CD4-positive, CD25-positive, alpha-beta regulatory T cell (primary cell): ENCODE data around the gene LYZL4. TPM values are rescaled to one million over a fixed set of nuclear protein-coding genes. Genes with fewer than 3 reads are reported as not detected.

Experiments used
- ATAC-seq, 2 donors: fragments of 150-1000 bp; cut with Tn5 transposase; one replicate each; pipeline ENCODE4 v1.10.0; 2021; ENCODE audit warnings: low read depth in 2 of 2, moderate number of reproducible peaks in 2 of 2, moderate library complexity in 1 of 2
- DNase-seq, 3 donors: peaks; one replicate each; pipeline versions ENCODE4 v3.0.0 to v3.0.0-alpha.2; 2012 to 2022; ENCODE audit warnings: mixed read lengths in 1 of 3
- H3K27ac ChIP-seq: one replicate; pipeline ENCODE4 v1.7.0; 2013; ENCODE audit warnings: mild to moderate bottlenecking, low read length; ENCODE audit not compliant: insufficient read depth, poor library complexity, severe bottlenecking
- H3K27me3 ChIP-seq: one replicate; pipeline ENCODE4 v1.7.0; 2013; ENCODE audit warnings: low read length; ENCODE audit not compliant: control insufficient read depth, insufficient read depth
- H3K36me3 ChIP-seq: one replicate; pipeline ENCODE4 v1.7.0; 2013; ENCODE audit warnings: mild to moderate bottlenecking, low read length, moderate library complexity; ENCODE audit not compliant: control insufficient read depth, insufficient read depth
- H3K4me1 ChIP-seq: 2 replicates; pipeline ENCODE4 v1.7.0; 2013; ENCODE audit warnings: mild to moderate bottlenecking, low read length; ENCODE audit not compliant: insufficient read depth, control insufficient read depth, poor library complexity, severe bottlenecking
- H3K4me3 ChIP-seq: one replicate; pipeline ENCODE4 v1.7.0; 2013; ENCODE audit warnings: low read depth, mild to moderate bottlenecking, low read length, moderate library complexity
- H3K9me3 ChIP-seq, 2 experiments: 1 replicate in 1 of 2; 2 replicates in 1 of 2; pipeline ENCODE4 v1.7.0; 2013; ENCODE audit warnings: low read length in 2 of 2, mild to moderate bottlenecking in 1 of 2, moderate library complexity in 1 of 2; ENCODE audit not compliant: control insufficient read depth in 2 of 2
- H3K27ac Mint-ChIP-seq, 3 donors: one replicate each; pipeline ENCODE4 v1.8.0; 2020 to 2022; ENCODE audit warnings: mild to moderate bottlenecking in 3 of 3, mixed read lengths in 3 of 3, moderate library complexity in 2 of 3
- H3K27me3 Mint-ChIP-seq: one replicate; pipeline ENCODE4 v1.8.0; 2022; ENCODE audit warnings: mild to moderate bottlenecking, mixed read lengths
- H3K36me3 Mint-ChIP-seq: one replicate; pipeline ENCODE4 v1.8.0; 2020; ENCODE audit warnings: mixed read lengths
- H3K4me1 Mint-ChIP-seq, 4 donors: one replicate each; pipeline ENCODE4 v1.8.0; 2020 to 2022; ENCODE audit warnings: mixed read lengths in 4 of 4, mild to moderate bottlenecking in 1 of 4
- H3K4me3 Mint-ChIP-seq, 4 donors: one replicate each; pipeline ENCODE4 v1.8.0; 2020 to 2022; ENCODE audit warnings: mild to moderate bottlenecking in 4 of 4, mixed read lengths in 4 of 4, moderate library complexity in 3 of 4
- H3K9me3 Mint-ChIP-seq, 7 donors: one replicate each; pipeline ENCODE4 v1.8.0; 2020 to 2022; ENCODE audit warnings: mixed read lengths in 7 of 7, mild to moderate bottlenecking in 3 of 7, moderate library complexity in 2 of 7
- polyA plus RNA-seq, 4 donors: library from polyadenylated mRNA; unstranded; fragments of 300-500 nt; fragmentation: Illumina TruSeq; gene quantifications; one replicate each; pipeline ENCODE4 v1.2.3, GENCODE V29; 2021
- total RNA-seq: library from RNA; stranded (reverse); gene quantifications from one replicate; pipeline ENCODE4 v1.2.3, GENCODE V29; 2022

LYZL4 gene
- total and polyA plus RNA-seq, 5 donors from 2014 or later = not detected

- H3K27me3 Mint-ChIP-seq = no peaks in the 10 kb centered on the region
- ATAC-seq = no peak
Measured at GRCh38 chr3:42368861-42369260, 41.5 kb downstream of the LYZL4 start.

DNA sequence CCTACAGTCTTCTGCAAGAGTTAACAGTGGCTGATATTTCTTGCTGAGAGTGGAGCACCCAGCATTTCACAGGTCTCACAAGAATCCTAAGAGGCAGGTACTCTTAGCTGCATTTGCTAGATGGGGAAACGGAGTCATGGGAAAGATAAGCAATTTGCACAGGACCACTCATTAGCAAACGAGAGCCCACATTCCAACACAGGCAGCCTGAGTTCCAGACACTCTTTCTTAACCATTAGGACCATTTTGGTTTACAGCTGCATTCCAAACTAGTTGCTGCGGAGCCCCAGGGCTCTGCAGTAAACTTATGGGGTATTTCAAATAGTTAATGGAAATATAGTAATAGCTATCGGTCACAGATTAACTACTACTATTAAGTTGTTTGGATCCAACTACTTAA is 42.5 kb downstream of the LYZL4 start:
- H3K4me3 Mint-ChIP-seq = no peak overlapping the region
- ATAC-seq = no peak
- no peak overlapping the region for H3K27ac Mint-ChIP-seq
- peaks cover 0 to 5% (median 2%) of the 10 kb centered on the region in 7 donors for H3K9me3 Mint-ChIP-seq
- DNase-seq = no peak
- H3K27me3 ChIP-seq = no peaks in the 10 kb centered on the region
- no peak overlapping the region for H3K27ac ChIP-seq
- no peaks in the 10 kb centered on the region for H3K4me1 ChIP-seq
- peaks cover 0 to 3% of the 10 kb centered on the region in 2 experiments for H3K9me3 ChIP-seq
- no peak overlapping the region for H3K4me3 ChIP-seq
- no peaks in the 10 kb centered on the region for H3K27me3 Mint-ChIP-seq
- H3K36me3 Mint-ChIP-seq = peaks cover 8% of the 10 kb centered on the region
- H3K4me1 Mint-ChIP-seq = peaks cover 0 to 35% (median 8%) of the 10 kb centered on the region in 4 donors
- no peaks in the 10 kb centered on the region for H3K36me3 ChIP-seq

More at GRCh38 chr3:42368861-42369260, 41.5 kb downstream of the LYZL4 start:
- H3K4me1 ChIP-seq = no peaks in the 10 kb centered on the region
- Mint-ChIP-seq H3K27ac (peak overlapping the region in 1 of 3 donors; percentile 81), H3K36me3 (peaks cover 8% of the 10 kb centered on the region), H3K4me1 (peaks cover 0 to 35% (median 8%) of the 10 kb centered on the region in 4 donors), H3K9me3 (peaks cover 0 to 5% (median 2%) of the 10 kb centered on the region in 7 donors), H3K4me3 (no peak overlapping the region)
- H3K9me3 ChIP-seq = peaks cover 0 to 3% of the 10 kb centered on the region in 2 experiments
- no peak for DNase-seq
- peak overlapping the region; percentile 27 for H3K27ac ChIP-seq
- H3K4me3 ChIP-seq = no peak overlapping the region
- H3K27me3 ChIP-seq = no peaks in the 10 kb centered on the region
- H3K36me3 ChIP-seq = no peaks in the 10 kb centered on the region

DNA sequence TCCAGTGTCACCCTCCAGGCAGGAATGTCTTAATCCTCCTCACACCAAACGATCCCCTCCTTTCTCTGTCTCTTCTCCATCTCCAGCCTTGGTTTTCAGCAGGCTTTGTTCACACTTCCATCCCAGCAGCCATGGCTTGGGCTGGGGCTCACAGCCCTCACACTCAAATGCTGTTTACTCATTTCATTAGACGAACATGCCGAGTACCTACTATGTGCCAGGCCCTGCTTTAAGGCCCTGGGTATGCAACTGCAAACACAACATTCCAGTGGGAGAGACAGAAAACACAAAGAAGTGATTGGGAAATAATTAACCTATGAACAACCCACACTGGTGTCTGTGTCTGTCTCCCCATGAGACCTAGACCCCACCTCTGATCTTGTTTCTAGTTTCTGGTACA is 43.9 kb downstream of the LYZL4 start:
- ATAC-seq (no peak), DNase-seq (no peak)
- peaks cover 0 to 5% (median 2%) of the 10 kb centered on the region in 7 donors for H3K9me3 Mint-ChIP-seq
- H3K4me3 Mint-ChIP-seq = no peak overlapping the region
- H3K27me3 Mint-ChIP-seq = no peaks in the 10 kb centered on the region
- Histone ChIP-seq H3K36me3 (no peaks in the 10 kb centered on the region), H3K4me1 (no peaks in the 10 kb centered on the region), H3K27ac (no peak overlapping the region), H3K9me3 (peaks cover 0 to 3% of the 10 kb centered on the region in 2 experiments), H3K27me3 (no peaks in the 10 kb centered on the region), H3K4me3 (no peak overlapping the region)
- peaks cover 8% of the 10 kb centered on the region for H3K36me3 Mint-ChIP-seq
- peaks cover 0 to 25% (median 6%) of the 10 kb centered on the region in 4 donors for H3K4me1 Mint-ChIP-seq
- no peak overlapping the region for H3K27ac Mint-ChIP-seq

GRCh38 chr3:42357335-42357734 is 53.1 kb downstream of the LYZL4 start:
- H3K36me3 Mint-ChIP-seq = no peaks in the 10 kb centered on the region
- Histone ChIP-seq H3K9me3 (no peaks in the 10 kb centered on the region), H3K4me3 (no peak overlapping the region), H3K27me3 (peaks cover 2% of the 10 kb centered on the region), H3K27ac (no peak overlapping the region), H3K4me1 (no peaks in the 10 kb centered on the region), H3K36me3 (no peaks in the 10 kb centered on the region)
- DNase-seq (no peak), ATAC-seq (no peak)
- no peak overlapping the region for H3K27ac Mint-ChIP-seq
- peaks cover 0 to 38% (median 5%) of the 10 kb centered on the region in 4 donors for H3K4me1 Mint-ChIP-seq
- H3K4me3 Mint-ChIP-seq = no peak overlapping the region
- H3K9me3 Mint-ChIP-seq = peaks cover 0 to 4% (median 1%) of the 10 kb centered on the region in 7 donors
- peaks cover 7% of the 10 kb centered on the region for H3K27me3 Mint-ChIP-seq

DNA sequence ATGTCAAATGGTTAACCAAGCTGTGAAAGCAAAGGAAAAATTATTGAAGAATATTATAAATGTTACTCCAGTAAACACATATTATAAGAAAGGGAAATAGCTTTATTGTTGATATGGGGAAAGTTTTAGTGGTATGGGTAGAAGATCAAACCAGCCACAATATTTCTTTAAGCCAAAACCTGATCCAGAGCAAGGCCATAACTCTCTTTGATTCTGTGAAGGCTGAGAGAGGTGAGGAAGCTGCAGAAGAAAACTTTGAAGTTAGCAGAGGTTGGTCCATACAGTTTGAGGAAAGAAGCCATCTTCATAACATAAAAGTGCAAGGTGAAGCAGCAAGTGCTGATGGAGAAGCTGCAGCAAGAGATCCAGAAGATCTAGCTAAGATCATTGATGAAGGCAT is 54.8 kb downstream of the LYZL4 start:
- peaks cover 2% of the 10 kb centered on the region for H3K27me3 ChIP-seq
- DNase-seq = no peak
- no peaks in the 10 kb centered on the region for H3K36me3 Mint-ChIP-seq
- peak overlapping the region in 1 of 4 donors; percentile 18 for H3K4me3 Mint-ChIP-seq
- H3K4me1 ChIP-seq = no peaks in the 10 kb centered on the region
- peaks cover 0 to 40% (median 5%) of the 10 kb centered on the region in 4 donors for H3K4me1 Mint-ChIP-seq
- peaks cover 7% of the 10 kb centered on the region for H3K27me3 Mint-ChIP-seq
- no peak overlapping the region for H3K27ac Mint-ChIP-seq
- H3K36me3 ChIP-seq = no peaks in the 10 kb centered on the region
- no peak overlapping the region for H3K4me3 ChIP-seq
- H3K9me3 Mint-ChIP-seq = peaks cover 0 to 3% (median 1%) of the 10 kb centered on the region in 7 donors
- H3K27ac ChIP-seq = no peak overlapping the region
- H3K9me3 ChIP-seq = no peaks in the 10 kb centered on the region
- ATAC-seq = no peak

- peaks cover 0 to 49% (median 2%) of the 10 kb centered on the region in 4 donors for H3K4me1 Mint-ChIP-seq
- DNase-seq = no peak
Measured at GRCh38 chr3:42353631-42354030, 56.8 kb downstream of the LYZL4 start.

DNA sequence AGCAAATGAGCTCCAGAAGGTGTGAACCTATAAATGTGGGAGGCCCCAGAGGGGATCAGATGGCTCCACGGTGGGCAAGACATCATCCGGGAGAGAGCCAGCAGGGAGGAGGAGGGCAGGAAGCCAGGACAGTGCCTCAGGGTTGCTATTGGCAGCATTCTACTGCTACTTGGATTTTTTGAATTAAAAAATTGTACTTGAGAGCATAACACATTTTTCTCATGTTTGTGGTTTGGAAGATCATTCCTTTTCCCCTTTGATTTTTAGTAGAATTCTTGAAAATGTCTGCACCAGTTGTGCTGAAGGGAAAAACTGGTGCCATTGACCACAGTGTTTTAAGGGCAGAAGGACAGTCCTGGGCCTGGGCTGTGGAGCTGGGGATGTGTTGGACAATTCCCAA is 59.2 kb downstream of the LYZL4 start:
- H3K36me3 Mint-ChIP-seq = no peaks in the 10 kb centered on the region
- H3K9me3 Mint-ChIP-seq = peaks cover 0 to 3% (median 1%) of the 10 kb centered on the region in 7 donors
- peaks cover 2% of the 10 kb centered on the region for H3K27me3 ChIP-seq
- peak overlapping the region in 1 of 3 donors; percentile 67 for H3K27ac Mint-ChIP-seq
- H3K9me3 ChIP-seq = no peaks in the 10 kb centered on the region
- H3K27ac ChIP-seq = no peak overlapping the region
- H3K4me1 Mint-ChIP-seq = peaks cover 0 to 58% (median 7%) of the 10 kb centered on the region in 4 donors
- DNase-seq (no peak), ATAC-seq (no peak)
- no peaks in the 10 kb centered on the region for H3K36me3 ChIP-seq
- no peak overlapping the region for H3K4me3 ChIP-seq
- peaks cover 4% of the 10 kb centered on the region for H3K4me1 ChIP-seq
- H3K4me3 Mint-ChIP-seq = no peak overlapping the region
- peaks cover 5% of the 10 kb centered on the region for H3K27me3 Mint-ChIP-seq

More at GRCh38 chr3:42353631-42354030, 56.8 kb downstream of the LYZL4 start:
- no peak for ATAC-seq
- no peak overlapping the region for H3K4me3 ChIP-seq
- H3K27ac ChIP-seq = no peak overlapping the region
- H3K4me1 ChIP-seq = peaks cover 3% of the 10 kb centered on the region
- no peaks in the 10 kb centered on the region for H3K36me3 Mint-ChIP-seq
- H3K36me3 ChIP-seq = no peaks in the 10 kb centered on the region
- peaks cover 2% of the 10 kb centered on the region for H3K27me3 Mint-ChIP-seq
- no peak overlapping the region for H3K27ac Mint-ChIP-seq
- no peak overlapping the region for H3K4me3 Mint-ChIP-seq
- H3K27me3 ChIP-seq = peaks cover 2% of the 10 kb centered on the region
- H3K9me3 Mint-ChIP-seq = peaks cover 0 to 3% (median 1%) of the 10 kb centered on the region in 7 donors
- H3K9me3 ChIP-seq = no peaks in the 10 kb centered on the region
